Measurements from ENCODE around the gene FGF10.

- TF ChIP-seq CTCF (IDR thresholded peaks at IDR 0.05) (no peak), POLR2A (IDR thresholded peaks at IDR 0.05) (no peak)
These were observed 96.5 kb downstream of the FGF10 start for GRCh38 chr5:44292736-44293135.
